ENCODE measurements around the gene EIF5B. TPM values are rescaled to one million over a fixed set of nuclear protein-coding genes. Genes with fewer than 3 reads are reported as not detected.
"Not testable (repeated sequence)": the region's sequence is repeated elsewhere in the genome, so short reads cannot be mapped to it uniquely, and the experiment has no call there.

EIF5B gene
- total and polyA plus RNA-seq, 2 donors = 28.9 to 30.5 TPM

DNA sequence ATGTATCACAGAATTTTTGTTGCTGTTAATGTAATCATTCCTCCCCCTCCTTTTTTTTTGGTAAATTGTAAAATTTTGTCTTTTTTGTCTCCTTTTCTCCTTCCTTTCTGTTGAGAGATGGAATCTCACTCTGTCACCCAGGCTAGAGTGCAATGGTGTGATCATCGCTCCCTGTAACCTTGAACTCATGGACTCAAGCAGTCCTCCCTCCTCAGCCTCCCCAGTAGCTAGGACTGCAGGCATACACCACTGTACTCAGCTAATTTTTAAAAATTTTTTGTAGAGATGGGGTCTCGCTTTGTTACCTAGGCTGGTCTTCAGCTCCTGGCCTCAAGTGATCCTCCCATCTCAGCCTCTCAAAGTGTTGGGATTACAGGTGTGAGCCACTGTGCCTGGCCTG, 5.3 kb downstream of the EIF5B start:
- no peaks in the 10 kb centered on the region for H3K36me3 ChIP-seq (ENCODE audit: insufficient read depth)
- H3K27ac ChIP-seq (ENCODE audit: low read depth) = no peak overlapping the region
- H3K4me3 ChIP-seq (ENCODE audit: low read depth, low read length) = no peak overlapping the region
- DNase-seq (ENCODE audit: extremely low spot score) = no peak
- WGBS = 95% methylated on average over 2 of the region's 2 CpGs
- H3K4me1 ChIP-seq (ENCODE audit: insufficient read depth) = no peaks in the 10 kb centered on the region

DNA sequence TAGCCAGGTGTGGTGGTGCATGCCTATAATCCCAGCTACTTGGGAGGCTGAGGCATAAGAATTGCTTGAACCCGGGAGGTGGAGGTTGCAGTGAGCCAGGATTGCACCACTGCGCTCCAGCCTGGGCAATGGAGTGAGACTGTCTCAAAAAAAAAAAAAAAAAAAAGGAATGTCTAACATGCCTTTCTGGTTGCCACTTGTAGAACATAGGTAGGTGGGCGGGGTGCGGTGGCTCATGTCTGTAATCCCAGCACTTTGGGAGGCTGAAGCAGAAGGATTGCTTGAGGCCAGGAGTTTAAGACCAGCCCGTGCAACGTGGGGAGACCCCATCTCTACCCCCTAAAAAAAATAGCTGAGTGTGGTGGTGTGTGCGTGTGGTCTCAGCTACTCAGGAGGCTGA, 8.3 kb downstream of the EIF5B start:
- DNase-seq (ENCODE audit: extremely low spot score); H3K36me3 ChIP-seq (ENCODE audit: insufficient read depth): not testable (repeated sequence)
- 97% methylated on average over 7 of the region's 7 CpGs for WGBS

GRCh38 chr2:99346218-99346617, 9.0 kb downstream of the EIF5B start:
- Histone ChIP-seq H3K36me3 (ENCODE audit: insufficient read depth) (no peaks in the 10 kb centered on the region), H3K27ac (ENCODE audit: low read depth) (no peak overlapping the region), H3K4me1 (ENCODE audit: insufficient read depth) (no peaks in the 10 kb centered on the region), H3K4me3 (ENCODE audit: low read depth, low read length) (no peak overlapping the region)
- no peak for DNase-seq (ENCODE audit: extremely low spot score)

More for the DNA sequence above, 8.3 kb downstream of the EIF5B start:
- H3K4me1 ChIP-seq (ENCODE audit: insufficient read depth); H3K4me3 ChIP-seq (ENCODE audit: low read depth, low read length); H3K27ac ChIP-seq (ENCODE audit: low read depth): not testable (repeated sequence)

GRCh38 chr2:99348173-99348572, 11.0 kb downstream of the EIF5B start:
- WGBS = 91% methylated on average over 3 of the region's 3 CpGs
- H3K27ac ChIP-seq (ENCODE audit: low read depth) = no peak overlapping the region
- no peaks in the 10 kb centered on the region for H3K4me1 ChIP-seq (ENCODE audit: insufficient read depth)
- no peak overlapping the region for H3K4me3 ChIP-seq (ENCODE audit: low read depth, low read length)
- DNase-seq (ENCODE audit: extremely low spot score) = no peak
- no peaks in the 10 kb centered on the region for H3K36me3 ChIP-seq (ENCODE audit: insufficient read depth)

DNA sequence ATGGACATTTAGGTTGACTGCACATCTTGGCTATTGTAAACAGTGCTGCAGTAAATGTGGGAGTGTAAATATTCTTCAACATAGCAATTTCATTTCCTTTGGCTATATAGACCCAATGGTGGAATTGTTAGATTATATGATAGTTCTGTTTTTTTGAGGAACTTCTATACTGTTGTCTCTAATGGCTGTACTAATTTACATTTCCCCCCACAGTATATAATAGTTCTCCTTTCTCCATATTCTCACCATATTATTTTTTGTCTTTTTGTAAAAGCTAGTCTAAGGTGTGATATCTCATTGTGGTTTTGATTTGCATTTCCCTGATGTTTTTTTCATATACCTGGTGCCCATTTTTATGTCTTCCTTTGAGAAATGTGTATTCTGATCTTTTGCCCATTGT, 13.0 kb downstream of the EIF5B start:
- Histone ChIP-seq H3K36me3 (ENCODE audit: insufficient read depth) (no peaks in the 10 kb centered on the region), H3K4me1 (ENCODE audit: insufficient read depth) (no peaks in the 10 kb centered on the region), H3K4me3 (ENCODE audit: low read depth, low read length) (no peak overlapping the region), H3K27ac (ENCODE audit: low read depth) (no peak overlapping the region)
- no peak for DNase-seq (ENCODE audit: extremely low spot score)

- WGBS = 91% methylated on average over 1 of the region's 1 CpG
- H3K36me3 ChIP-seq (ENCODE audit: insufficient read depth) = peaks cover 2% of the 10 kb centered on the region
- no peak overlapping the region for H3K4me3 ChIP-seq (ENCODE audit: low read depth, low read length)
- H3K4me1 ChIP-seq (ENCODE audit: insufficient read depth) = no peaks in the 10 kb centered on the region
- no peak overlapping the region for H3K27ac ChIP-seq (ENCODE audit: low read depth)
- no peak for DNase-seq (ENCODE audit: extremely low spot score)
Observed at GRCh38 chr2:99354070-99354469, 16.9 kb downstream of the EIF5B start.

DNA sequence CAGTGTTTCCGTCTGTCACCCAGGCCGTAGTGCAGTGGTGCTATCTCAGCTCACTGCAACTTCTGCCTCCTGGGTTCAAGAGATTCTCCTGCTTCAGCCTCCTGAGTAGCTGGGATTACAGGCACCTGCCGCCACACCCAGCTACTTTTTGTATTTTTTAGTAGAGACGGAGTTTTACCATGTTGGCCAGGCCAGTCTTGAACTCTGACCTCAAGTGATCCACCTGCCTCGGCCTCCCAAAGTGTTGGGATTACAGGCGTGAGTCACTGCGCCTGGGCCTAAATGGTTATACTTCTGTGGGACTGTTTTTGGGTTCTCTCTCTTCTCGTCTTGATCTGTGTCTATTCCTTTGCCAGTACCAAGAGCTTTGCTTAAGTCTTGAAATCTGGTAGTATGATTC, 17.6 kb downstream of the EIF5B start:
- not testable (repeated sequence) for H3K4me1 ChIP-seq (ENCODE audit: insufficient read depth); H3K4me3 ChIP-seq (ENCODE audit: low read depth, low read length); H3K36me3 ChIP-seq (ENCODE audit: insufficient read depth); DNase-seq (ENCODE audit: extremely low spot score); H3K27ac ChIP-seq (ENCODE audit: low read depth)
- WGBS = 96% methylated on average over 8 of the region's 8 CpGs

DNA sequence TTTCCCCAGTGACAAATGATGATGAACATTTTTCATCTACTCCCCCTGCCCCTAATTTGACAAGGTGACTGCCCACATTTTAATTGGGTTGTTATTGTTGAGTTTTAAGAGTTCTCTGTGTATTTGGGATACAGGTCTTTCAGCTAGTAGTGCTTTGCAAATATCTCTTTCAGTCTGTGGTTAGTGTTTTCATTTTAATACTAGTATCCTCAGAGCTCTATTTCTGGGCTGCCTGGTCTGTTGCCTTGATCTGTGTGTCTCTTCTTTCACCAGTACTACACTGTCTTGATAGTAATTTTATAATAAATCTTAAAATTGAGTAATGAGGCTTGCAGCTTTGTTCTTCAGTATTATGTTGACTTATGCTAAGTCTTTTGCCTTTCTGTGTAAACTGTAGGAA, 19.7 kb downstream of the EIF5B start:
- H3K27ac ChIP-seq (ENCODE audit: low read depth) = no peak overlapping the region
- H3K36me3 ChIP-seq (ENCODE audit: insufficient read depth) = peaks cover 2% of the 10 kb centered on the region
- H3K4me3 ChIP-seq (ENCODE audit: low read depth, low read length) = no peak overlapping the region
- no peaks in the 10 kb centered on the region for H3K4me1 ChIP-seq (ENCODE audit: insufficient read depth)
- DNase-seq (ENCODE audit: extremely low spot score) = no peak

GRCh38 chr2:99365661-99366060, 28.5 kb downstream of the EIF5B start:
- DNase-seq (ENCODE audit: extremely low spot score) = no peak
- H3K27ac ChIP-seq (ENCODE audit: low read depth) = no peak overlapping the region
- H3K36me3 ChIP-seq (ENCODE audit: insufficient read depth) = peaks cover 5% of the 10 kb centered on the region
- H3K4me1 ChIP-seq (ENCODE audit: insufficient read depth) = no peaks in the 10 kb centered on the region
- no peak overlapping the region for H3K4me3 ChIP-seq (ENCODE audit: low read depth, low read length)
- WGBS = 42% methylated on average over 2 of the region's 2 CpGs

DNA sequence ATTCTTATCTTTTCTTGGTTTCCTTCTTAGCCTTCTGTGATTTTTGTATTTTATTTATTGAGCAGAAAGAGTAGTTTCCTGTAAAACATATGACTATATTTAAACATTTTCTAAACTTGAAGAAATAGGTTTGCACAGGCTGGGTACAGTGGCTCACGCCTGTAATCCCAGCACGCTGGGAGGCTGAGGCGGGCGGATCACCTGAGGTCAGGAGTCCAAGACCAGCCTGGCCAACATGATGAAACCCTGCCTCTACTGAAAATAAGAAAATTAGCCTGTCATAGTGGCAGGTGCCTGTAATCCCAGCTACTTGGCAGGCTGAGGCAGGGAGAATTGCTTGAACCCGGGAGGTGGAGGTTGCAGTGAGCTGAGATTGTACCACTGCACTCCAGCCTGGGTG, 31.7 kb downstream of the EIF5B start:
- H3K4me1 ChIP-seq (ENCODE audit: insufficient read depth); H3K27ac ChIP-seq (ENCODE audit: low read depth); DNase-seq (ENCODE audit: extremely low spot score); H3K36me3 ChIP-seq (ENCODE audit: insufficient read depth); H3K4me3 ChIP-seq (ENCODE audit: low read depth, low read length): not testable (repeated sequence)
- 98% methylated on average over 5 of the region's 5 CpGs for WGBS

DNA sequence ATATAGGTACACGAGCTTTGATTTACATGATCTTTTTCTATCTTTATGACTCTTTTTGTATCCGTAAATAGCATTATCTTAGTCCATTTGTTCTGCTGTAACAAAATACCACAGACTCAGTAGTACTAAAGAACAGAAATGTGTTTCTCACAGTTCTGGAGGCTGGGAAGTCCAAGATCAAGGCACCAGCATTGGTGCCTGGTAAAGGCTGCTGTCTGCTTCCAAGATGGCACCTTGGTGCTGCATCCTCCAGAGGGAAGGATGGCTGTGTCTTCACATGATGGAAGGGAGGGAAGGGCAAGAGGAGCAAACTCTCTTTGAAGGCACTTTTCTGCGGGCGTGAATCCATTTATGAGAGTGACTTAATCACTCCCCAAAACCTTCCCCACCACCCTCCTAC, 36.0 kb downstream of the EIF5B start:
- peaks cover 13% of the 10 kb centered on the region for H3K36me3 ChIP-seq (ENCODE audit: insufficient read depth)
- no peaks in the 10 kb centered on the region for H3K4me1 ChIP-seq (ENCODE audit: insufficient read depth)

DNA sequence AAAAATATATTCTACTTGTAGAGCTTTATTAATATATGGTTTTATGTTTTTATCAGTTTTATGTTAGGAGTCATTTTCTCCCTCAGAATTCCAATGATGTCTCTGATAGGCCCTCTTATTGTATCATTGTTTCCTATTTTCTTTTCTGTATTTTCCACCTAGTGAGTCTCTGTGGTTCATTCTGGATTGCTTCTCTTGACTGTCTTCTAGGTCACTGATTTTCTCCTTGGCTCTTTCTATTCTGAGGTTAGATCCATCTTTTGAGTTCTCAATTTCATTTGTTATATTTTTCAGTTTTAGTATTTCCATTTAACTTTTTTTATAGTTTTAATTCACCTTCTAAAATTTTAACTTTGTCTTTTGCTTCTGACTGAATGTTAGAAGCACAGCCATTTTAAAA, 37.6 kb downstream of the EIF5B start:
- H3K4me3 ChIP-seq (ENCODE audit: low read depth, low read length) = no peak overlapping the region
- no peak overlapping the region for H3K27ac ChIP-seq (ENCODE audit: low read depth)
- DNase-seq (ENCODE audit: extremely low spot score) = no peak
- no peaks in the 10 kb centered on the region for H3K4me1 ChIP-seq (ENCODE audit: insufficient read depth)
- H3K36me3 ChIP-seq (ENCODE audit: insufficient read depth) = peaks cover 11% of the 10 kb centered on the region

More for the DNA sequence above, 36.0 kb downstream of the EIF5B start:
- H3K27ac ChIP-seq (ENCODE audit: low read depth) = no peak overlapping the region
- WGBS = 98% methylated on average over 4 of the region's 4 CpGs
- H3K4me3 ChIP-seq (ENCODE audit: low read depth, low read length) = no peak overlapping the region
- DNase-seq (ENCODE audit: extremely low spot score) = no peak

GRCh38 chr2:99376254-99376864, 39.2 kb downstream of the EIF5B start:
- H3K36me3 ChIP-seq (ENCODE audit: insufficient read depth) = peaks cover 11% of the 10 kb centered on the region
- no peak overlapping the region for H3K27ac ChIP-seq (ENCODE audit: low read depth)
- no peaks in the 10 kb centered on the region for H3K4me1 ChIP-seq (ENCODE audit: insufficient read depth)
- 95% methylated on average over 7 of the region's 7 CpGs for WGBS
- DNase-seq (ENCODE audit: extremely low spot score) = no peak
- H3K4me3 ChIP-seq (ENCODE audit: low read depth, low read length) = no peak overlapping the region

GRCh38 chr2:99377879-99378278, 40.7 kb downstream of the EIF5B start:
- no peak overlapping the region for H3K4me3 ChIP-seq (ENCODE audit: low read depth, low read length)
- no peak overlapping the region for H3K27ac ChIP-seq (ENCODE audit: low read depth)
- 95% methylated on average over 1 of the region's 1 CpG for WGBS
- H3K36me3 ChIP-seq (ENCODE audit: insufficient read depth) = peaks cover 11% of the 10 kb centered on the region
- H3K4me1 ChIP-seq (ENCODE audit: insufficient read depth) = no peaks in the 10 kb centered on the region
- no peak for DNase-seq (ENCODE audit: extremely low spot score)

- peaks cover 11% of the 10 kb centered on the region for H3K36me3 ChIP-seq (ENCODE audit: insufficient read depth)
- H3K27ac ChIP-seq (ENCODE audit: low read depth) = no peak overlapping the region
- no peak overlapping the region for H3K4me3 ChIP-seq (ENCODE audit: low read depth, low read length)
- WGBS = 90% methylated on average over 3 of the region's 3 CpGs
- no peaks in the 10 kb centered on the region for H3K4me1 ChIP-seq (ENCODE audit: insufficient read depth)
- no peak for DNase-seq (ENCODE audit: extremely low spot score)
Observed at GRCh38 chr2:99380376-99381010, 43.3 kb downstream of the EIF5B start.
